ENCODE results near the gene ENDOV.

Gene ENDOV

DNA sequence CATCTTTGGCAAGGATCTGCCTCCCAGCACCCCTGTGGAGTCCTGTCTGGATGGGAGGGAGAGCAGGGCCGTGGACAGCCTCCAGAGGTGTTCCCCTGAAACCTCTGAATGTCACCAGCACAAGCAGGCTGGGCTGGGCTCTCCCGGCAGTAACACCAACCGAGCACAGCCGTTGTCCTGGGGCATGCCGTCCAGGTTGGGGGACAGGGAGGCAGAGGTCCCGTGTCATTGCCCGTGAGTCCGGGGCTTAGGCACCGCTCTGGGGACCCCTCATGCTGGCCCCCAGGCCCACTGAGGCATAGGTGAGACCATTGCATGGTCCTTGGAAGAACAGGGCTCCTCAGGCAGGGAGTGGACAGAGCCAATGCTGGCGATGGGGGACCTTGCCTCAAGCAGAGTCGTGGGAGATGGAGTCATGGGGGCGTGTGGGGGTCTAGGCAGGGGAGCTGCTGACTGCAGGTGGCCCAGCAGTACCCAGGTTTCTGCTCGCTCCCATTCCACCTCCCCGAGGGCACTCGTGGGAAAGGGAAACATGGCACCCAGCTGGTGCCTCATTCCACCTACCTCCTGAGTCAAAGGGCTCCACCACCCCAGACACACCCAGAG, 17.5 kb downstream of the ENDOV start:
- DNase-seq = no peak

DNA sequence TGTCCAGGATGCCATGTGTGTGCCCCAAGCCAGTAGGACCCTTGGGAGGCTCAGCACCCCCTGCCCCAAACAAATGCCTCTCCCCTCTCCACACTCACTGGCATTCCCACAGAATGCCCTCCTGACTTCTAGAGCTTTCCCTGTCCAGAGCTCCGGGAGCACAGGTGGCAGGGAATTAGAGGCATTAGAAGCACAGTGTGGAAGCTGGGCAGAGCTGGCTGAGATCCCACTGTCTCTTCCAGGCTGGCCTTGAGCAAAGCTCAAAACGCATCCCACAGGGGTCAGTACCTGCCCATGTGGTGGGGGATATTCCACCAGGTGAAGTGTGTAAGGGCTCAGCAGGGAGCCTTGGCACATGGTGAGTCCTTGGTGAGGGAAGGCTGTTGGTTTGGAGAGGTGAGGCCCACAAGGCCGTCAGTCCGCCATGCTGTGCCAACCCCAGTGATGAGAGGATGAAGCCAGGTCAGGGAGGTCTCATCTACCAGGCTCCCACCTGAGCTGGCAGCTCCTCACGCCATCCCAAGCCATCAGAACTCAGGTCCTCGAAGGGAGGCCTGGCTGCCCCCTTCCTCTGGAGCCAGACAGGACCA, 18.1 kb downstream of the ENDOV start:
- DNase-seq = no peak

DNA sequence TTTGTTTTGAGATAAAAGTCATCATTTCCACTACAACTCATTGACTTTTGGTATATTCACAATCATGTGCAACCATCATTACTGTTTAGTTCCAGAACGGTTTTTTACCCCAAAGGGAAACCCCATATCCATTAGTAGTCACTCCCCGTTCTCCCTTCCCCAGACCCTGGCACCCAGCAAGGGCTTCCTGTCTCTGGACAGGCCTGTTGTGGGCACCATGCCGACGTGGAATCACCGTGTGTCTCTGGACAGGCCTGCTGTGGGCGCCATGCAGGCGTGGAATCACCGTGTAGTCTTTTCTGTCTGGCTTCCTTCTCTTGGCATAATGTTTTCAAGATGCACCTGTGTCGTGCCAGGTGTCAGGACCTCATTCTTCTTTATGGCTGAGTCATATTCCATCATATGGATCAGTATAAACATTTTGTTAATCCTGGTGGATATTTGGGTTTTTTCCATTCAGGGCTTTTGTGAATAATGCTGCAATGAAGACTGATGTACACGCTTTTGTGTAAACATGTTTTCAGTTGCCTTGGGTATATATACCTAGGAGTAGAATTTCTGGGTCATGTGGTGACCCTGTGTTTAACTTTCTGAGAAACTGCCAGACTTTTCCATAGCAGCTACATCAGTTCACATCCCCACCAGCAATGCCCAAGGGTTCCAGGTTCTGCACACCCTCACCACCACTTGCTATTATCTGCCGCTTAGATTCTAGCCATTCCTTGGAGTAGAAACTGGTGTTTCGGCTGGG, 19.1 kb downstream of the ENDOV start:
- no peak for DNase-seq

DNA sequence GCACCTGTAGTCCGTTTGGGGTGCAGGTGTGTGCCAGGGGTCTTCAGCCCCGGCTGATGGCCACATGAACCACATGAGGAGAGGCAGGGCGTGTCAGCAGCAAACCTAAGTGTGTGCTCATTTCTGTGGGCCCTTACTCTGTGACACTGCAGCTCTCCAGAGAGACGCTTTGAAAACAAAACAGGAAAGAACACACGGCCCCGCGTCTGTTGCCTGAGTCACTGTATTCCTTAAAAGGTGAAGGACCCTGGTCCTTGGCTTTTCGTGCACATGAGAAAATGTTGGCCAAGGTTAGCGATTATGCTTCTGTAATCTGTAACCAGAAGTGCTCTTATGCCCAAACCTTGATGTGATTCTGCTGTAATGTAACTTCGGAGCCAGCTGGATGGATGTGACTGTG, 22.6 kb downstream of the ENDOV start:
- DNase-seq = no peak

DNA sequence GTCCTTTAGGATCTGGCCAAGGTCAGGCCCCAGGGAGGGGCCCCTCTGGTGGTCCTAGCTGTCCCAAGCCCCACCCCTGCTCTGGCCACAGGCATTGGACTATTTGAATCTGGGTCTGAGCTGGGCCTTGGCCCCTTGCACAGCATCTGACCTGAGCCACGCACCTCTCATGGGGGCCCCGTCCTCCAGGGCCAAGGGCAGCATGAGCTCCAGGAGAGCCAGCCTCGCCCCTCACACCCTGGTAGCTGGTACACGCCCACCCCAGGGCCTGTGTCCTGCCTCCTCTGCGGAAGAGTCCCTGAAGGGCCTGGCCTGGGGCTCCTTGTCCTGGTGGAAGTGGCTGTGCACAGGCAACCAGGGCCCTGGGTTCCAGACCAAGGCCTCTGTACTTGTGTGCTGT, 23.8 kb downstream of the ENDOV start:
- no peak for DNase-seq

DNA sequence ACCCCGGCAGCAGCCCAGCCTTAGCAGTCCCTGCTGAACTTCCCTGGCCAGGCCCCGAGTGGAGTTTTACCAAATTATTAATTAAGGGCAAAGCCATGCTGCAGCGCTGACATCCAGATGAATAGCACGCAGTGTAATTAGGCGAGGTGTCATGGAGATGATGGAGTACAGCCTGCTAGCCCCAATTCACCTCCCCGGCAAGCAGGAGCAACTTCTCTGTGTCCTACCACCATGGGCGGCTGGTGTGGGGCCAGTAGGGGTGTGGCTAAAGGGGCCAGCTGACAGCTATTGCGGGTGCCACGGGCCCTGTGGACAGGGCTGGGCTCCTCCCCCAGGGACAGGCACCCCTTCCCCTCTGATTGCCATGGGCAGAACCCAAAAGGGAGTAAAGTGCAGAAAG, 24.5 kb downstream of the ENDOV start:
- DNase-seq = no peak

DNA sequence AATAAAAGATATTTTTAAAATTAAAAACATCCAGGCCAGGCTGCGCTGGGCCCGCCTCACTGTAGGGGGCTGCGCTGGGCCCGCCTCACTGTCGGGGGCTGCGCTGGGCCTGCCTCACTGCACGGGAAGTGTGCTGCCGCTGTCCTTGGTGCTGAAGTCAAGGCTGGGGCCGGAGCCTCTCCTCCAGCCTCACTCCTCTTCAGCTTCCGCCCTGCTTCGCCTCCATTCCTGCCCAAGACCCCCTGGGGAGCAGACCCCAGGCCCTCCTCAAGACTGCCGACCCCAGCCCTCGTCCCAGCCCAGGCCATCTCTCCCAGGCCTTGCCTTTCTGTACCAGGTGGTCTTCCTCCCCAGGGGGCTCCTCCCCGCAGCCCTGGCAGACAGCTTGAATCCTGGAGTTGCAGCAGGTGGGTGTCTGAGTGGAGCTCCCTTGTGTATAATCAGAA, 26.2 kb downstream of the ENDOV start:
- DNase-seq = peak; percentile 62 to 64

DNA sequence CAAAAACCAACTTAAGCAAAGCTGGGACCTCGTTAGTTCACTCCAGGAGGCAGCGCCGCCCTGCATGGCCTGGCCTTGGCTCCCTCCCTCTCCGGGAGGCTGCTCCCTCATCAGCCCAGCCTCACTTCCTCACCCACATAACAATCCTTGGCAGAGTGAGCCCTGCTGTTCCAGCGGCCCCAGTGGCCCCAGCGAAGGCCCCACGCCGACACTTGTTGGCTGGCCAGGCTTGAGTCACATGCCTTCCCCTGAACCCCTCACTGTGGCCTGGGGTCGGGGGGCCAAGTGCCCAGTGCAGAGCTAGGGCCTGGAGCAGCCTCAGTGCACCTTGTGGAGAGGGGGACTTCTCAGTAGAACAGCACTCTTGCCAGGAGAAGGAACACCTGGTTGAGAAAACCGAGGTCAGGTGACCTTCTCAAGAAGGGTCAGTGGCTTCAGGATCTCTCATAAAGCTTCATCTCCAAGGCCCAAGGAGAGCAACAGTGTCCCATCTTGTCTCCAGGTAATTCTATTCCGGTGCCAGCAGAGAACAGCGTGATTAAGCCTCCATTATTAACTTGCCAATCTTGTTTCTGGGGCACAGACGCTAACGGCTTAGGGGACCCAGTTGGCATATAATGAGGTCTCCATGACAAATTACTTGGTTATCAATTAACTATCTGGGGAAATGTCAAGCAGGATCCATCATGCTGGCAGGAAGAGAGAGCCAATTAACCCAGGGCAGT, 26.8 kb downstream of the ENDOV start:
- DNase-seq = no peak

DNA sequence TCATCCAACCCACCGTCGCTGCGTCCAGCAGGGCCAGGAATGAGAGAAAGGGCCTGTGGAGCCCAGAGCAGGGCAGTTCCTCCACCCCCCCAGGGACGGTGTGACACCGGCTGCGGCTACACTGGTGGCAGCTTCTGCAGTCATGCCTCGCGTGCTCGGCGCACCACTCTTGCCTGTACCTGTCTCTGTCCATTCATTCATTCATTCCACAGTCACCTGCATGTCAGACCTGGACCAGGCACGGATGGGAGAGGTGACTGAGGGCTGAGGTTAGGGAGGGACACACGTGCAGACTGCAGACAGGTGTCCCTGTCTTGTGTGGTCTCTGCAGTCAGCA, 27.3 kb downstream of the ENDOV start:
- no peak for DNase-seq

DNA sequence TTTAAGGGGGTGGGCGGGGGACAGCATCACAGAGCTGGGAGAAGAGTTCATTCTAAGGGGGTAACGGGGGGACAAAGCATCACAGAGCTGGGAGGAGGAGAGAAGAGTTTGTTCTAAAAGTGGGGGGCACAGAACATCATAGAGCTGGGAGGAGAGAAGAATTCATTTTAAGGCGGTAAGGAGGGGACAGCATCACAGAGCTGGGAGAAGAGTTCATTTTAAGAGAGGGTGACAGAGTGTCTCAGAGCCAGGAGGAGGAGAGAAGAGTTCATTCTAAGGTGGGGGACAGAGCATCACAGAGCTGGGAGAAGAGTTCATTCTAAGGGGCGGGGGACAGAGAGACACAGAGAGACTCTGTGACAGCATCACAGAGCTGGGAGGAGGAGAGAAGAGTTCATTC, 27.8 kb downstream of the ENDOV start:
- DNase-seq = no peak

DNA sequence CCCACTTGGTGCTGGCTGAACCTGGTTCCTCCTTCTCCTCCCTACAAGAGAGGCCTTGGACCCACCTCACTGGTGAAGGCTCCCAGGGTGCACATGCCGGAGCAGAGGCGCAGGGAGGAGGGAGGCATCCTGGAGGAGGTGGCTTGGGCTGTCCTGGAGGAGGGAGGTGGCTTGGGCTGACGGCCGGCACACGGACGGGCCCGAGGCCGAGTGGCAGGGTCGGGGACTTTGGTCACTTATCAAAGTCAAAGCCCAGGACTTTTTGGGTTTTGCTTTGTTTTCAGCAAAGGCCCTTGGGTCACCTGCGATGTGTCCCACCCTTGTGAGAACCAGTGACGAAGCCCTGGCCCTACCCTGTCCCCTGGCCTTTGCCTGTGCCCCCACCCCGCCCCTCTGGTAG, 28.5 kb downstream of the ENDOV start:
- DNase-seq = no peak

DNA sequence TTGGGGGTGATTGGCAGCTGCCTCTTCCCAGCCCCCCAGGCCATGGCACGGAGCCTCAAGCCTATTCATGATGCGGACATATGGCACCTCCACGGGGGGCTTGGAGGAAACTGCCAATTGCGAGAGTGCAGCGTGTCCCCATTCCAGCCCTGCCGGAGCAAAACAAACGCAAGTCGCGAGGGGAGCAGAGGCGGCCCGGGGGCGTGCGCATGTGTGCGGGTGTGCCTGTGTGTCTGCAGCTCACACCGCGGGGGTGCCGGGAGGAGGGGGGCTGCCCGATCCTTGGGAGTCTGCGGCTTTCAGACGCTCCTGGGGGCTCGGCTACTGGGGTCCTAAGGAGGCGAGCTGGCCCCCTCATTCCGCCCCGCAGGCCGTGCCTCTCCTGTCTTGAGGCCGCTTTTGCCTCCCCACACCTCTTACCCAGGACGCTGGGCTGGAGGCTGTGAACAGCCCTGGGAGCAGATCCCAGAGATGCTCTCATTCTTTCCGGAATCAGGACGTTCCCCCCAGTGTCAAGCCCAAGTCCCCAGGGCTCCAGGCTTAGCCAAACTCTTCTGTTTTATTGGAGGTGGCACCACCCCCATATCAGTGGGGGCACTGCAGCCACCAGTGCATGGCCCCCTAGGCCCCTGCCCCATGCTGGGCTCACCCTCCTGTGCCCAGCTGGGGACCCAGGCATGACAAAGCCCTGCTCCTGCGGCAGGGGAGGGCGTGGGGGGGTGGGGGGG, 29.1 kb downstream of the ENDOV start:
- no peak for DNase-seq

DNA sequence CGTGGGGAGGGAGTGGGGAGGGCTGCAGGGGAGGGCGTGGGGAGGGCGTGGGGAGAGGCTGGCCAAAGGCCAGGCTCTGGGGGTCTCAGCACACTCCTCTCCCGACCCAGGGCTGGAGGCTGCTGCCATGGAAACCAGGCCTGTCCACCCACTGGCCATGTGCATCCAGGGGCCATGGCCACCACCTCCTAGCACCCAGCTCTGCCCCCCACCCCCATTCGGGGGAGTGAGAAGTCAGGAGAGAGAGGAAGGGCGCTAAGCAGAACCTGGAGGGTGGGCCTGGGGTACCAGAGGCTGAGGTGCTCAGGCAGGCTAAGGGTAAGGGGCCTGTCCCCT, 29.6 kb downstream of the ENDOV start:
- no peak for DNase-seq

DNA sequence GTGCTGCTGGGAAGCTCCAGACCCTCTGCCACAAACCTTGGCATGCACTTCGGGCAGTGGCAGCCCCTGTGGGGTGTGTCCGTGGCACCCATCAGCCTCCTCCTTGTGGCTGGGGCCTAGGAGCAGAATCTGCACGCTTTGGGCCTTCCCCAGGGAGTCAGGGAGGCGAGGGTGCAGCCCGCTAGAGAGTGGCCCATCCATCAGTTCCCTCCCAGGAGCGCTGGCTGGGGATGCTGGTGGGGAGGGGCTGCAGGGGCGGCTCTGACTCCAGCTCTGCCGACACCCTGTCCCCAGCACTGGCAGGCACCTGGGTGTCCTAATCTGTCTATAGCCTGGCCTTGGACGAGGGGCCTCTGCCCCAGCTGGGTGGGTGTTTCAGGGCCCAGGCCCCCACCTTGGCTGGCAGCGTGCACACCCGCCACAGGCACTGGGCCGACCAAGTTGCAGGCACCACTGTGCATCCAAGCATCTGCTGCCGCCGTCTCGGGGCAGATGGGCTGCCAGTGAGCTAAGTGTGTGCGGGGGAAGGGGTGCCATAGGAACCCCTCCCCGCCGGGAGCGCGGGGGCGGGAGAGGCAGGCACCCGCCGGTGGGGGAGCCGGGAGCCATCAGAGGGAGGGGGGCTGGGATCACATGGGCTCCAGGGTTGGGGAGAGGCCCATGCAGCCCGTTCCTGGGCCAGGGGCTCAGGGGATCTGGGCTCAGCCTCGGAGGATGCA, 30.2 kb downstream of the ENDOV start:
- no peak for DNase-seq

DNA sequence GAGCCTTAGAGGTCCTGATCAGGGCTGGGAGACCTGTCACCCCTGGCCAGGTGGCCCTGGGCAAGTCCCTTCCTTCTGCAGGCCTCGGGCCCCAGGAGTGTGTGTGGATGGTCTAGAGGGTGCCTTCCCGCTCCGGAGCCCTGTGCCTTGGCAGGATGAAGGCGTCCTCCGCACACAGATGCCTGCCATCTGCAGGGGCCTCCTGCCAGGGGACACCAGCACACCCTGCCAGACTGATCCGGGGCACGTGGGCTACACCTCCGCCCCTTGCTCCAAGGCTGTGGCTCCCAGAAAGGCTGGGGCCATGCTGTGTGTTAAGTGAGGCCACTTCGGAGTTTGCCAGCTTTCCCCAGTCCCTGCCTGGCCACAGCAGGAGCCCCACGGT, 30.8 kb downstream of the ENDOV start:
- DNase-seq = no peak

DNA sequence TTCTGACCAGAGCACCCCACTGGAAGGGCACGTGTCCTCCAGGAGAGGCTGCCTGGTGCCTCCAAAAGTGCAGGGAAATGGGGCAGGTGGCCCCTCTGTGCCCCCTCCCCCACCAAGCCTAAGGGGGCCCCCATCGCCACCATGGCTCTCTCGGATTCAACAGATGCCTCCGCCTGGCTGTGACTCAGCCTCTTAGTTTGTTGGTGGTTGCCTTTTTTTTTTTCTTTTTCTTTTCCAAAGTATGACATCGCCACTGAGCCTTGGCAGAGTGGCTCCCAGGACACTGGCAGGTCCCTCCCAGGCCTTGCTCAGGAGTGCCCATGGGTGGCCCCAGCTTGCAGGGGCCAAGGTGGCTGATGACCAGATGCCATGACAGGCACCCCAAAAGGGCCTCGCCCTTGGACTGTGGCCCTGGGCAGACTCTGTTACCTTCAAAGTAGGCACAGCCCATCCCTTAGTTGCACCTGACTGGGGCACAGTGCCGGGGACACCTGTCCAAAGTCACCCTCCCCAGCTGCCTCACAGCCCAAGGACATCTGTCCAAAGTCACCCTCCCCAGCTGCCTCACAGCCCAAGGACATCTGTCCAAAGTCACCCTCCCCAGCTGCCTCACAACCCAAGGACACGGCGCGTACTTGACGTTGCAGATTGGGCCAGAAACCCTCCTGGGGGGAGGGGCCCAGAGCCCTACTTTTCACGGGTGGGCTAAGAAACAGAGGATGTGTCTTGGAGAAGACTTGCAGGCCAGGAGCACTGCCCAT, 31.9 kb downstream of the ENDOV start:
- no peak for DNase-seq

DNA sequence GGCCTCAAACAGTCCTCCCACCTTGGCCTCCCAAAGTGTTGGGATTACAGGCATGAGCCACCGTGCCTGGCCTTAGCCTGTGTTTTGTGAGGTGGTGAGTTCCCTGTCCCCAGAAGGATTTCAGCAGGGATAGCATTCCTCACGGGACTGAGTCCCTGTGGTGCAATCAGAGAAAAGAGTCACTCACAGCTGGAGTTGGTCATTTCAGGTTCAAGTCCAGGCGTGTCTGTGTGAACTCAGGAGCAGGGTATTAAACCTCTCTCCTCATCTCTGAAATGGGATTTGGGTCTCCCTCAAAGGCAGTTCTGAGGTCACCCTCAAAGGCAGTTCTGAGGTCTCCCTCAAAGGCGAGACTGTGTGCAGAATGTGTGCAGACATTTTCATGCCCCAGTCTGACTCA, 32.8 kb downstream of the ENDOV start:
- no peak for DNase-seq

DNA sequence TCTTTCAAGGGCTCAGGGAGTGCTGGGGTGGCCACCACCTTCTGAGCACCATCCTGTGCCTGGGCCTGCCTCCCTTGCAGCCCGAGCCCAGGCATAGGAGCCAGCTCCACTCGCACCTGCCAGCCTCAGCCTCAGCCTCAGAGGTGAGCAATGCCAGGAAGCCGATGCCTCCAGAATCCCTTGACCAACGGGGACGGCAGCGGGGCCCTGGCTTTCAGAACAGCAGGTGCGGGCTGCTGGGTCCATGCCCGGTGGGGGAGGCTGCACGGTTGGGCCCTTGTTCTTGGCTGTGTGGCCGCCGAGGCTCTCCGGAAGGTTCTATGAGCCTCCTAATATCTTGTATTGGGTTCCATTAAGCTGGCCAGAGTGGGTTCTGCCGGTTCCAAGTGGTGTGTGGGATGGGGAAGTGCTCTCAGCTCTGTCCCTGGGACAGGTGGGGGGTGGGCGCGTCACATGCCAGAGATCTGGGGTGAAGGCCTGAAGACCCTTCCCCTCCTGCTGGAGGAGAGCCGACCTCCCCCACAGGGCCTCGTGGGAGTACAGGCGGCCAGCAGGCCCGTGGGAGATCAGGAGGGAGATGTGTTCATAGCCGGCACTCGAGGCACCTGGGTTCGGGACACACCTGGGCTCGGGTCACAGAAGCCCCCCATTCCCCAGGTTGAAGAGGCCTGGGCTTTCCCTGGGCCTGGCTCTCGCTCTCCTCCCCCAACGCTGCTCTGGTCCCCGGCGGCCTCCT, 34.4 kb downstream of the ENDOV start:
- no peak for DNase-seq

DNA sequence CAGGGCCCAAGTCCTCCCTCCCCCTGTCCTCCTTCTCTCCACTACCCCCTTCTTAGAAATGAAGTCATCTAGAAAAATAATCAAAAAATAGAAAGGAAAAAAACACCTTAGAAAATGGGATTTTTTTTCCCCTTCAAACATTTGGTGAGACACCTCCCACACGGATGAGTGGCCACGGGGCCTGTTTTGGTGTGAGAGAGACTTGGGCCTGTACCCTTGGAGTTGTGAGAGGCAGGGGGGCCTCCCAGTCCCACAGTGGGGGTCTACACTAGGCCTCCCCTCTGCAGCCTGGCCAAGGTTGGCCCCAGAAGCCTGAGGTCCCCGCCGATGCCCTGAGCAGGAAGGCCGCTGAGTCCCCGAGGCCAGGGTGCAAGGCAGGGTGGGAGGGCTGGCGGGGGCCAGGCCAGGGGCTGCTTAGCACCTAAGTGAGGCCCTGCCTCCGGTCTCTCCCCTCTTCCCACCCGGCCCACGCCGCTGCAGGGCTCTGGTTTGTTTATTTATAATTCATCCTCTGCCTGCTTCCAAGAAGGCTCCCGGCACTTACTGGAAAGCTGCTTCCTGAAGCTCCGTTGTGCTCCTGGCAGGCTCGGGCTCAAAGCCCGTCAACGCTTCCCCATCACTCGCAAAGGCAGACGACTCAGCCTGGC, 35.1 kb downstream of the ENDOV start:
- DNase-seq = no peak

DNA sequence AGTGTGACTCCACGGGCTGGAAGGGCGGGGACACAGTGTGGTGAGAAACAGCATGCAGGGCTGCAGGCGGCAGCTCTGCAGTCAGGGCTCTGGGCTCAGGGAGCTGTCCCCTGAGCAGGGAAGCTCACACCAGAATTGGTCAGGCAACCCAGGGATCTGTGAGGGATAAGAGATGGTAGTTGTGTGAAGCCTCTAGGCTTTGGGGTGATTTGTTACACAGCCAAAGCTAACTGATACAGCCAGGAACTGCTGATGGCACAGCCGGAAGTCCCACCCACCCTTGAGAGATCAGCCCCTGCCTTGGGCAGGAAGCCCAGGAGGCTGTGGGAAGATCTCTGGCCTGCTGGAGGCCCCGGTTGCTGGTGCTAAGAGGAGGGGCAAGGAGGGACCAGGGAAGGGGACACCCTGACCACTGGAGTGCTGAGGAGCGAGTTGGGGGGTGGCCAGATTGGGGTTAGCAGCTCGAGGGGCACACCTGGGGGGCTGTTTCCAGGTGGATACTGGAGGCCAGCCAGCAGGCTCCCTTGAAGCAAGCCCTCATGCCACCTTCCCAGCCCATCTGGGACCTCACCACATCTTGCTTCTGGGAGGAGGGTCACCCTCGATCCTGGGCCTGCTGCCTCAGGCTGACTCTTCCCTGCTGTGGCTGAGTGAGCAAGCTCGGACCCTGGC, 36.3 kb downstream of the ENDOV start:
- DNase-seq = no peak

Measured in stimulated activated CD4-positive, alpha-beta T cell treated with anti-CD3 and anti-CD28 coated beads, Interleukin-2, amount 100 ng/mL, for 24 hours (primary cell).